BE2C (cell line): ENCODE results near the gene CLN6.
"Not testable (repeated sequence)": the region's sequence is repeated elsewhere in the genome, so short reads cannot be mapped to it uniquely, and the experiment has no call there.

ENCODE experiments used
- DNase-seq: peaks from one replicate; pipeline ENCODE4 v3.0.0-alpha.2; 2020
- H3K27me3 ChIP-seq: fragments of 250-450 bp; sonication (Bioruptor Pico); 2 replicates; pipeline ENCODE4 v1.5.1; 2020; ENCODE audit warnings: mild to moderate bottlenecking
- H3K36me3 ChIP-seq: fragments of 250-450 bp; sonication (Bioruptor Pico); 2 replicates; pipeline ENCODE4 v1.5.1; 2020; ENCODE audit warnings: mild to moderate bottlenecking
- H3K4me1 ChIP-seq: fragments of 250-450 bp; sonication (Bioruptor Pico); 2 replicates; pipeline ENCODE4 v1.5.1; 2020
- H3K4me3 ChIP-seq: 2 replicates; pipeline ENCODE4 v1.5.1; 2011; ENCODE audit warnings: low read depth, low read length
- H3K9me3 ChIP-seq: fragments of 250-450 bp; sonication (Bioruptor Pico); 2 replicates; pipeline ENCODE4 v1.5.1; 2020
- CTCF ChIP-seq: IDR thresholded peaks from 2 replicates; pipeline ENCODE4 v1.5.1; 2012; ENCODE audit warnings: mild to moderate bottlenecking, low read depth, low read length

CLN6 gene

GRCh38 chr15:68244235-68244634 lies 14.7 kb upstream of the CLN6 start:
- Histone ChIP-seq H3K4me3 (no peak overlapping the region), H3K4me1 (no peaks in the 10 kb centered on the region), H3K36me3 (no peaks in the 10 kb centered on the region), H3K27me3 (no peaks in the 10 kb centered on the region), H3K9me3 (peaks cover 2% of the 10 kb centered on the region; the same call in 1 of the 2 replicates)
- no peak for TF ChIP-seq CTCF
- no peak for DNase-seq

DNA sequence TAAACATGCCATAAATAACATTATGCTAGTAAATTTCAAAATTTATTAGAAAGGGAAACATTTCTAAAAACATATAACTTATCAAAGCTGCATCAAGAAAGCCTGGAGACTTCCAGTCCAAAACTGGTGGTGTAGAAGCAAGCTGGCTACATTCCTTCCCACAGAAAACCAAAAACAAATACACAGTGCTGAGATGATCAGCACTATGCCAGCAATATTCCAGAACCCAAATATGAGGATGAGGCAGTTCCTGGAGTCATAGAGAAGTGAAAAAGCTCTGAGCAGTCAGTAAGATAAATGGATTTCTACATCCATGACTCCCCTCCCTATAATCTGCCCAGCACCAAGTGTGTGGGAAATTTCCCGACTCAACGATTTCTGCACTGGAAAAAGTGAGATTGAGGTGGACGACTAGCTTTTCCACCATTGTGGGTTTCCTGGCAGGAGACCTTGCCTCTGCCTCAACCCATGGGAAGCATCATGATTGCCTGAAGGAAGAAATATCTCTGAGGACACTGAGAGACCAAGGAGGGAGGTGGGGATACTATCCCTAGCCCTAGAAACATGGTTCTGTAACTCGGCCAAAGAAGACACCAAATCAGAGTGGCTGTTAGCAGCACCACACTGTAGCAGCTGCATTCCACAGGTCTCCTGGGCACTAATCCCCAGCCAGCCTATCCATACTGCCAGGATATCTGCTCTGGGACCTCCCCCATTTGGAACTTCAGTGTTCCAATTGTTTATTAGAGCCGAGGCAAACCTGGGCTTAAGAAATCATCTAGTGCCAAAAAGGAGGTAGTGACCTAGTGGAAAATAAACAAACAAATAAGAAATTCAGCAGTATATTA lies 11.8 kb upstream of the CLN6 start:
- TF ChIP-seq CTCF = no peak
- Histone ChIP-seq H3K36me3 (no peaks in the 10 kb centered on the region), H3K4me3 (no peak overlapping the region), H3K9me3 (peaks cover 2% of the 10 kb centered on the region; the same call in 1 of the 2 replicates), H3K27me3 (no peaks in the 10 kb centered on the region), H3K4me1 (no peaks in the 10 kb centered on the region)
- no peak for DNase-seq

DNA sequence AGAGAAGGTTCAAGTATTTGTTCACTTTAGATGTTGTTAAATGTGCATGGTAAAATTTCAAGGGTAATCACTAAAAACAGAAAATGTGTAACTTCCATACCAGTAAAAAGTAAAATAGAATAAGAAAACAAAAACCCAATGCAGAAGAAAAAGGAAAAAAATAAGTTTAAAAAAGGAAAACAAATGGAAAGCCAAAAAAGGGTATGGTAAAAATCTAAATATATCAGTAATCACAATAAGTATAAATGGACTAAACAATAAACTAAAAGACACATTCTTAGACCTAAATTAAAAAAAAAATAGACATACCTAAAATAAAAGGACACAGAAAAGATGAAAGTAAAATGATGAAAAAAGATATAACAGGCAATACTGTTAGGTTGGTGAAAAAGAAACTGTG lies 9.5 kb upstream of the CLN6 start:
- H3K36me3 ChIP-seq = no peaks in the 10 kb centered on the region
- no peak for TF ChIP-seq CTCF
- H3K9me3 ChIP-seq = peaks cover 2% of the 10 kb centered on the region; the same call in 1 of the 2 replicates
- no peak for DNase-seq
- no peak overlapping the region for H3K4me3 ChIP-seq
- no peaks in the 10 kb centered on the region for H3K27me3 ChIP-seq
- peaks cover 4% of the 10 kb centered on the region for H3K4me1 ChIP-seq

- TF ChIP-seq CTCF = no peak
- no peaks in the 10 kb centered on the region for H3K36me3 ChIP-seq
- no peak for DNase-seq
Observed at GRCh38 chr15:68235022-68235421, 5.5 kb upstream of the CLN6 start.

GRCh38 chr15:68234520-68234919 lies 5.0 kb upstream of the CLN6 start:
- peaks cover 26% of the 10 kb centered on the region for H3K4me1 ChIP-seq
- H3K36me3 ChIP-seq, H3K9me3 ChIP-seq, H3K27me3 ChIP-seq, DNase-seq, H3K4me3 ChIP-seq: not testable (repeated sequence)

More at GRCh38 chr15:68235022-68235421, 5.5 kb upstream of the CLN6 start:
- H3K27me3 ChIP-seq = no peaks in the 10 kb centered on the region
- no peak overlapping the region for H3K4me3 ChIP-seq
- no peaks in the 10 kb centered on the region for H3K9me3 ChIP-seq
- H3K4me1 ChIP-seq = peaks cover 24% of the 10 kb centered on the region

DNA sequence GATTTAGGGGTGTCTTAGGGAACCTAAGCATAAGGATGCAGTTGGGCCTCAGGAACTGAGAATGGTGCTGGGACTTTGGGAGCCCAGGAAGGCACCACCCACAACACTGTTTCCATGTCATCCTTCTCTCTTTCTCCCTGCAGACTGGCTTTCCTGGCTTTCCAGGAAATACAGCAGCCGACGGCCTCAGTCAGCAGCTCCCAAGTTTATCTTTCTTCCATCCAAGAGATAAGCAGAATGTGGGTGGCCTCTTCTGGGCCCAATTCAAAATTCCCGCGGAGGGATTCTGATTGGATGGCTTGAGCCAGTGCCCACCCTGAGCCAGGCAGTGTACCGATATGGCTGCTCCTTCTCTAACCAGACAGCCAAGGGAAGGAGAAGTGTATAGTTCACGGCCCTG lies 4.5 kb upstream of the CLN6 start:
- Histone ChIP-seq H3K9me3 (no peaks in the 10 kb centered on the region), H3K4me1 (peaks cover 26% of the 10 kb centered on the region), H3K4me3 (no peak overlapping the region), H3K27me3 (no peaks in the 10 kb centered on the region), H3K36me3 (no peaks in the 10 kb centered on the region)
- DNase-seq = no peak
- TF ChIP-seq CTCF = no peak
